ENCODE measurements around the gene NPNT.

- TF ChIP-seq EP300 (IDR thresholded peaks at IDR 0.05) (no peak), CTCF (IDR thresholded peaks at IDR 0.05) (no peak)
Observed at GRCh38 chr4:105976915-105977314, 81.6 kb downstream of the NPNT start.

All from tibial nerve (tissue), 4 donors.